ENCODE results near the gene TXNRD1.
"Not testable (repeated sequence)": the region's sequence is repeated elsewhere in the genome, so short reads cannot be mapped to it uniquely, and the experiment has no call there.

Gene TXNRD1

GRCh38 chr12:104197264-104197663 lies 18.3 kb upstream of the TXNRD1 start:
- DNase-seq: no peak

GRCh38 chr12:104199964-104200363 lies 15.6 kb upstream of the TXNRD1 start:
- no peak for DNase-seq

- peak; percentile 44 for DNase-seq
Observed at GRCh38 chr12:104201238-104202001, 14.2 kb upstream of the TXNRD1 start.

GRCh38 chr12:104204690-104205480 lies 10.7 kb upstream of the TXNRD1 start:
- DNase-seq: no peak

GRCh38 chr12:104207416-104208205 lies 8.0 kb upstream of the TXNRD1 start:
- no peak for DNase-seq

- DNase-seq: no peak
Observed at GRCh38 chr12:104212516-104212915, 3.1 kb upstream of the TXNRD1 start.

- DNase-seq: no peak
Observed at GRCh38 chr12:104213952-104214351, 1.6 kb upstream of the TXNRD1 start.

- no peak for DNase-seq
Observed at GRCh38 chr12:104216521-104216924, 944 bp downstream of the TXNRD1 start.

- not testable (repeated sequence) for DNase-seq
Observed at GRCh38 chr12:104218506-104218905, 2.9 kb downstream of the TXNRD1 start.

- no peak for DNase-seq
Observed at GRCh38 chr12:104218935-104219334, 3.4 kb downstream of the TXNRD1 start.

- DNase-seq: no peak
Observed at GRCh38 chr12:104219361-104219892, 3.8 kb downstream of the TXNRD1 start.

GRCh38 chr12:104219908-104220404 lies 4.4 kb downstream of the TXNRD1 start:
- no peak for DNase-seq

GRCh38 chr12:104220931-104221330 lies 5.4 kb downstream of the TXNRD1 start:
- no peak for DNase-seq

- DNase-seq: no peak
Observed at GRCh38 chr12:104222976-104223375, 7.4 kb downstream of the TXNRD1 start.

GRCh38 chr12:104223712-104224111 lies 8.1 kb downstream of the TXNRD1 start:
- no peak for DNase-seq

- no peak for DNase-seq
Observed at GRCh38 chr12:104226672-104227071, 11.1 kb downstream of the TXNRD1 start.

GRCh38 chr12:104230304-104231095 lies 14.9 kb downstream of the TXNRD1 start:
- no peak for DNase-seq

GRCh38 chr12:104232609-104233280 lies 17.2 kb downstream of the TXNRD1 start:
- DNase-seq: no peak

GRCh38 chr12:104234926-104235499 lies 19.4 kb downstream of the TXNRD1 start:
- DNase-seq: no peak

- no peak for DNase-seq
Observed at GRCh38 chr12:104237930-104238329, 22.4 kb downstream of the TXNRD1 start.

All from RPMI8226 (cell line).